ENCODE results near the gene KLHL17.

KLHL17 gene

DNA sequence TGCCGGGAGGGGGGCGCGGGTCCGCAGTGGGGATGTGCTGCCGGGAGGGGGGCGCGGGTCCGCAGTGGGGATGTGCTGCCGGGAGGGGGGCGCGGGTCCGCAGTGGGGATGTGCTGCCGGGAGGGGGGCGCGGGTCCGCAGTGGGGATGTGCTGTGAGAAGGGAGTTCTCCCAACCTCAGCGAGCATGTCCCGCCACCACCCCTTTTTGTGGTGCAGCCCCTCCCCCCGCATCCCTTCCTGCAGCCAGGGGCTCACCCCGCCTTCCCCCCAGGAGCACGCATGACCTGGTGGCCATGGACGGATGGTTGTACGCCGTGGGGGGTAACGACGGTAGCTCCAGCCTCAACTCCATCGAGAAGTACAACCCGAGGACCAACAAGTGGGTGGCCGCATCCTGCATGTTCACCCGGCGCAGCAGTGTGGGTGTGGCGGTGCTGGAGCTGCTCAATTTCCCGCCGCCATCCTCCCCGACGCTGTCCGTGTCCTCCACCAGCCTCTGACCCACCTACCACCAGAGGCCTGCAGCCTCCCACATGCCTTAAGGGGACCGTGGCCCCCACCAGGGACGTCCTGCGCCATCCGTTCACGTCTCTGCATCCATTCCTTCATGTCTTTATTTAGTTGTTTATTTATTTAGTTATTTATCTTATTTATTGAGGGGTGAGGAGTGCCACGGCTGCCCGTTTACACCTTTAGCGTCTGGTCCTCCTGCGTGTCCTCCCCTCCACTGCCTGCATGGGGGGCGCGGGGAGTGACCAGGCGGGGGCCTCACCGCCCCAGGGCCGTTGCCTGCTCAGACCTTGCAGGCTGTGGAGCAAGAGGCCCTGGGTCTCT, 4.5 kb downstream of the KLHL17 start:
- Histone ChIP-seq H3K4me1 (ENCODE audit: low read length) (peaks cover 9% of the 10 kb centered on the region; the same call in 1 of the 2 replicates), H3K9ac (ENCODE audit: low read length) (no peak overlapping the region), H3K79me2 (ENCODE audit: low read length) (no peaks in the 10 kb centered on the region; the same call in 1 of the 2 replicates), H3K36me3 (replicated peaks; ENCODE audit: low read depth, low read length) (no peaks in the 10 kb centered on the region), H3K27ac (ENCODE audit: low read length) (no peak overlapping the region), H4K20me1 (ENCODE audit: insufficient read depth, low read length) (no peaks in the 10 kb centered on the region), H3K4me2 (ENCODE audit: low read length) (no peak overlapping the region), H3K4me3 (ENCODE audit: low read length) (no peak overlapping the region), H3K27me3 (ENCODE audit: low read depth, low read length) (no peaks in the 10 kb centered on the region), H3K9me3 (ENCODE audit: insufficient read depth, low read length) (no peaks in the 10 kb centered on the region), H2AFZ (ENCODE audit: low read depth, low read length) (no peak overlapping the region)
- TF ChIP-seq EZH2phosphoT487 (IDR thresholded peaks at IDR 0.05; ENCODE audit: low read depth) (no peak), CTCF (IDR thresholded peaks at IDR 0.05; ENCODE audit: low read depth, low read length) (no peak)

GRCh38 chr1:965526-966134, 5.2 kb downstream of the KLHL17 start:
- H3K4me2 ChIP-seq (ENCODE audit: low read length): peak overlapping the region; percentile 80
- TF ChIP-seq CTCF (IDR thresholded peaks at IDR 0.05; ENCODE audit: low read depth, low read length): no peak
- TF ChIP-seq EZH2phosphoT487 (IDR thresholded peaks at IDR 0.05; ENCODE audit: low read depth): no peak
- peak overlapping the region; percentile 83; the same call in 1 of the 2 replicates for H3K4me3 ChIP-seq (ENCODE audit: low read length)
- peaks cover 7% of the 10 kb centered on the region; the same call in 1 of the 2 replicates for H3K4me1 ChIP-seq (ENCODE audit: low read length)
- no peaks in the 10 kb centered on the region for H3K36me3 ChIP-seq (replicated peaks; ENCODE audit: low read depth, low read length)
- no peaks in the 10 kb centered on the region; the same call in 1 of the 2 replicates for H3K79me2 ChIP-seq (ENCODE audit: low read length)
- no peak overlapping the region for H3K27ac ChIP-seq (ENCODE audit: low read length)
- H3K9ac ChIP-seq (ENCODE audit: low read length): no peak overlapping the region
- no peaks in the 10 kb centered on the region for H4K20me1 ChIP-seq (ENCODE audit: insufficient read depth, low read length)
- no peak overlapping the region for H2AFZ ChIP-seq (ENCODE audit: low read depth, low read length)
- H3K27me3 ChIP-seq (ENCODE audit: low read depth, low read length): no peaks in the 10 kb centered on the region
- no peaks in the 10 kb centered on the region for H3K9me3 ChIP-seq (ENCODE audit: insufficient read depth, low read length)

DNA sequence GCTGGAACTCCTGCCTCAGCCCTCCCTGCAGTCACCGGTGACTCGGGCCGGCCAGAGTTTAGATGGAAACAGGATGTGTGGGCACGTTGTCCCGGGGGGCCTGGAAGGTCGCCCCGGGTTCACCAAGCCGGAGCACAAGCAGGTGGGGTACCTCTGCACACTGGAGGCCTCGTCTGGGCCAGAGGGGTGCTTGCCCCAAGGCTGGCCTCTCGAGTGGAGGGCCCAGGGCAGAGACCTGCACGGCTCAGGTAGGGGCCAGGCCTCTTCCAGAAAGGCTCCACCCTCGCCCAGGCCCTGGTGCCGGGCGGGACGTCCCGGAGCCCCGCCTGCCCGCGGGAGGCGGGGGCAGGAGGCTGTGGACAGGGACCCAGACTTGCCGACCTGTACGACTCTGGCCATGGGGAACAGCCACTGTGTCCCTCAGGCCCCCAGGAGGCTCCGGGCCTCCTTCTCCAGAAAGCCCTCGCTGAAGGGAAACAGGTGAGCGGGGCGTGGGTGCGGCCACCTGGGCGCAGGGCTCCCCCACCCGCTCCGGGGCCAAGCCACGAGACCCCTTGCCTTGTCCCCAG, 5.8 kb downstream of the KLHL17 start, which contains the start of gene PLEKHN1:
PLEKHN1 (plus strand) TSS at position 348 of the 569 bp plus-strand sequence; CDS start at position 398, 50 bp downstream.
- H2AFZ ChIP-seq (ENCODE audit: low read depth, low read length): no peak within 1 kb of the TSS; the same call in 1 of the 2 replicates
- H3K27ac ChIP-seq (ENCODE audit: low read length): peak within 1 kb of the TSS; percentile 27; the same call in 1 of the 2 replicates

More for the DNA sequence above, 5.8 kb downstream of the KLHL17 start, which contains the start of gene PLEKHN1:
- peak within 1 kb of the TSS; percentile 83 for H3K4me3 ChIP-seq (ENCODE audit: low read length)
- no peak for TF ChIP-seq EZH2phosphoT487 (IDR thresholded peaks at IDR 0.05; ENCODE audit: low read depth)
- no peak for TF ChIP-seq CTCF (IDR thresholded peaks at IDR 0.05; ENCODE audit: low read depth, low read length)
- peak within 1 kb of the TSS; percentile 80 for H3K4me2 ChIP-seq (ENCODE audit: low read length)
- H3K36me3 ChIP-seq (replicated peaks; ENCODE audit: low read depth, low read length): no peaks in the 10 kb centered on the region
- H3K9ac ChIP-seq (ENCODE audit: low read length): peak within 1 kb of the TSS; percentile 68
- H3K9me3 ChIP-seq (ENCODE audit: insufficient read depth, low read length): no peaks in the 10 kb centered on the region
- no peaks in the 10 kb centered on the region for H3K27me3 ChIP-seq (ENCODE audit: low read depth, low read length)
- no peaks in the 10 kb centered on the region for H3K79me2 ChIP-seq (ENCODE audit: low read length)
- peaks cover 6% of the 10 kb centered on the region; the same call in 1 of the 2 replicates for H3K4me1 ChIP-seq (ENCODE audit: low read length)
- no peaks in the 10 kb centered on the region for H4K20me1 ChIP-seq (ENCODE audit: insufficient read depth, low read length)

Data from OCI-LY3 (cell line).